Upper lobe of left lung (tissue), 6 donors: ENCODE measurements around the gene COL6A2. TPM values are rescaled to one million over a fixed set of nuclear protein-coding genes. Genes with fewer than 3 reads are reported as not detected.
A peak's percentile ranks its signal among the peaks of the same experiment; 100 is the strongest.

Experiments used
- ATAC-seq, 2 donors: fragments of 200-7000 bp; cut with Tn5 transposase; one replicate each; pipeline ENCODE4 v1.9.1; 2022; ENCODE audit warnings: mild to moderate bottlenecking in 2 of 2, moderate library complexity in 2 of 2; ENCODE audit not compliant: low FRiP score in 2 of 2
- DNase-seq, 2 donors: peaks; one replicate each; pipeline ENCODE4 v3.0.0-alpha.2; 2019 to 2020
- H3K27ac ChIP-seq, 4 donors: fragments of 200-600 bp; sonication (generic); one replicate each; pipeline ENCODE4 v1.5.1; 2016 to 2019
- H3K27me3 ChIP-seq, 4 donors: fragments of 200-600 bp; sonication (generic); one replicate each; pipeline ENCODE4 v1.5.1; 2017 to 2019
- H3K36me3 ChIP-seq, 4 donors: fragments of 200-600 bp; sonication (generic); one replicate each; pipeline ENCODE4 v1.5.1; 2016 to 2019
- H3K4me1 ChIP-seq, 4 donors: fragments of 200-600 bp; sonication (generic); one replicate each; pipeline ENCODE4 v1.5.1; 2018 to 2019
- H3K4me3 ChIP-seq, 4 donors: fragments of 200-600 bp; sonication (generic); one replicate each; pipeline ENCODE4 v1.5.1; 2017 to 2019; ENCODE audit warnings: mild to moderate bottlenecking in 2 of 4, moderate library complexity in 1 of 4
- H3K9me3 ChIP-seq, 4 donors: fragments of 200-600 bp; sonication (generic); one replicate each; pipeline ENCODE4 v1.5.1; 2018 to 2019
- CTCF ChIP-seq, 6 experiments: fragments of 450-650 bp in 4 of 6; fragments of 200-600 bp in 2 of 6; sonication (generic) in 2 of 6; IDR thresholded peaks; one replicate each; pipeline ENCODE4 v1.5.1; 2016 to 2019; ENCODE audit warnings: antibody characterized with exemption in 6 of 6
- EP300 ChIP-seq, 4 donors: sonication (generic); formaldehyde crosslinking; IDR thresholded peaks; one replicate each; pipeline ENCODE4 v1.5.1; 2017; ENCODE audit warnings: antibody characterized with exemption in 4 of 4, control low read depth in 2 of 4
- POLR2A ChIP-seq, 4 donors: fragments of 450-650 bp; IDR thresholded peaks; one replicate each; pipeline ENCODE4 v1.5.1; 2016 to 2017; ENCODE audit warnings: antibody characterized with exemption in 4 of 4, mild to moderate bottlenecking in 2 of 4
- POLR2AphosphoS5 ChIP-seq, 2 donors: sonication (generic); formaldehyde crosslinking; IDR thresholded peaks; one replicate each; pipeline ENCODE4 v1.5.1; 2017; ENCODE audit warnings: antibody characterized with exemption in 2 of 2
- WGBS, 2 donors: methylation state at CpG; one replicate each; pipeline ENCODE4 v1.1.5; 2017 to 2018; 5-methylcytosine and 5-hydroxymethylcytosine counted together
- total RNA-seq, 6 donors: library from RNA; depleted of rRNA in 4 of 6; stranded (reverse); fragments of >200 nt in 4 of 6; gene quantifications; one replicate each; pipeline versions ENCODE4 v1.1.0 to v1.2.1, GENCODE V29; 2016 to 2021
- donor health status: DM: no; HTN: no; CAD: no; lungs with moderate emphysema.
- donor health status: DM: no; HTN: yes; CAD: no; lungs with severe emphysema.

Gene COL6A2
- total RNA-seq, 6 donors from 2014 or later = 105 to 522 (median 304) TPM

- Histone ChIP-seq H3K27me3 (no peaks in the 10 kb centered on the region), H3K4me1 (no peaks in the 10 kb centered on the region), H3K27ac (no peak overlapping the region), H3K4me3 (no peak overlapping the region), H3K36me3 (peaks cover 0 to 97% (median 46%) of the 10 kb centered on the region in 4 donors), H3K9me3 (peaks cover 0 to 6% (median 4%) of the 10 kb centered on the region in 4 donors)
- DNase-seq = peak; percentile 17 to 72
- no peak for ATAC-seq
- 83 to 86% methylated on average over 13 to 24 of the region's 24 CpGs for WGBS, 2 donors
- TF ChIP-seq EP300 (IDR thresholded peaks at IDR 0.05) = no peak
- TF ChIP-seq POLR2AphosphoS5 (IDR thresholded peaks at IDR 0.05) = no peak
- no peak for TF ChIP-seq CTCF (IDR thresholded peaks at IDR 0.05)
- TF ChIP-seq POLR2A (IDR thresholded peaks at IDR 0.05) = no peak
Observed at GRCh38 chr21:46116776-46117585, 19.1 kb downstream of the COL6A2 start.

GRCh38 chr21:46117586-46118315, 19.8 kb downstream of the COL6A2 start:
- Histone ChIP-seq H3K9me3 (peaks cover 0 to 6% (median 4%) of the 10 kb centered on the region in 4 donors), H3K36me3 (peaks cover 0 to 97% (median 46%) of the 10 kb centered on the region in 4 donors), H3K4me1 (no peaks in the 10 kb centered on the region), H3K4me3 (no peak overlapping the region), H3K27me3 (no peaks in the 10 kb centered on the region), H3K27ac (no peak overlapping the region)
- WGBS, 2 donors = 91 to 100% methylated on average over 1 to 24 of the region's 29 CpGs
- ATAC-seq (no peak), DNase-seq (peak in 1 of 2 donors; percentile 14)
- TF ChIP-seq EP300 (IDR thresholded peaks at IDR 0.05) (no peak), CTCF (IDR thresholded peaks at IDR 0.05) (no peak), POLR2AphosphoS5 (IDR thresholded peaks at IDR 0.05) (no peak), POLR2A (IDR thresholded peaks at IDR 0.05) (no peak)

- DNase-seq (peak; percentile 15 to 75), ATAC-seq (no peak)
- WGBS, 2 donors = 60 to 84% methylated on average over 2 to 25 of the region's 27 CpGs
- H3K27me3 ChIP-seq = no peaks in the 10 kb centered on the region
- H3K4me3 ChIP-seq = no peak overlapping the region
- TF ChIP-seq EP300 (IDR thresholded peaks at IDR 0.05) (no peak), POLR2AphosphoS5 (IDR thresholded peaks at IDR 0.05) (no peak), CTCF (IDR thresholded peaks at IDR 0.05) (no peak), POLR2A (IDR thresholded peaks at IDR 0.05) (no peak)
- H3K4me1 ChIP-seq = no peaks in the 10 kb centered on the region
- peaks cover 0 to 6% (median 4%) of the 10 kb centered on the region in 4 donors for H3K9me3 ChIP-seq
- H3K36me3 ChIP-seq = peaks cover 0 to 91% (median 44%) of the 10 kb centered on the region in 4 donors
- no peak overlapping the region for H3K27ac ChIP-seq
Observed at GRCh38 chr21:46118316-46119143, 20.6 kb downstream of the COL6A2 start.

GRCh38 chr21:46119144-46119636, 21.3 kb downstream of the COL6A2 start:
- TF ChIP-seq CTCF (IDR thresholded peaks at IDR 0.05) = no peak
- TF ChIP-seq EP300 (IDR thresholded peaks at IDR 0.05) = no peak
- TF ChIP-seq POLR2A (IDR thresholded peaks at IDR 0.05) = no peak
- TF ChIP-seq POLR2AphosphoS5 (IDR thresholded peaks at IDR 0.05) = no peak
- no peaks in the 10 kb centered on the region for H3K4me1 ChIP-seq
- 97% methylated on average over 8 of the region's 12 CpGs; no CpG with 5 or more reads in 1 of the 2 donors for WGBS, 2 donors
- DNase-seq (peak in 1 of 2 donors; percentile 15), ATAC-seq (no peak)
- H3K4me3 ChIP-seq = no peak overlapping the region
- peaks cover 0 to 85% (median 41%) of the 10 kb centered on the region in 4 donors for H3K36me3 ChIP-seq
- H3K9me3 ChIP-seq = peaks cover 0 to 6% (median 4%) of the 10 kb centered on the region in 4 donors
- H3K27me3 ChIP-seq = no peaks in the 10 kb centered on the region
- no peak overlapping the region for H3K27ac ChIP-seq
